ENCODE results near the gene TPCN2.

- TF ChIP-seq EZH2 (IDR thresholded peaks at IDR 0.05; ENCODE audit: borderline replicate concordance, low read depth, low read length, poor library complexity, severe bottlenecking) = no peak
- no peak for TF ChIP-seq CTCF (conservative IDR thresholded peaks at IDR 0.05; ENCODE audit: low read depth, low read length)
Observed at GRCh38 chr11:69027704-69028372, 20.9 kb upstream of the TPCN2 start.

Measured in A673 (cell line).